Kidney (tissue), 14 donors: ENCODE data around the gene TSEN2. TPM values are rescaled to one million over a fixed set of nuclear protein-coding genes. Genes with fewer than 3 reads are reported as not detected.
"Not testable (repeated sequence)": the region's sequence is repeated elsewhere in the genome, so short reads cannot be mapped to it uniquely, and the experiment has no call there.

ENCODE experiments used
- DNase-seq, 5 donors: peaks; one replicate each; pipeline ENCODE4 v3.0.0-alpha.2; 2013 to 2020
- FAIRE-seq: peaks from 2 replicates; lab custom pipeline; 2012; peaks lifted over from hg19 to GRCh38; lab: Jason Lieb, UNC
- H3K27ac ChIP-seq, 2 donors: one replicate each; pipeline ENCODE4 v1.7.0; 2013; ENCODE audit warnings: low read depth in 2 of 2, low read length in 2 of 2, inconsistent platforms in 1 of 2
- H3K27me3 ChIP-seq: one replicate; pipeline ENCODE4 v1.7.1; 2013; ENCODE audit warnings: low read length, inconsistent platforms; ENCODE audit not compliant: control insufficient read depth, insufficient read depth
- H3K36me3 ChIP-seq, 3 donors: one replicate each; pipeline versions ENCODE4 v1.7.0 to v1.7.1; 2013; ENCODE audit warnings: low read length in 3 of 3, control low read depth in 1 of 3, inconsistent platforms in 1 of 3; ENCODE audit not compliant: insufficient read depth in 3 of 3, control insufficient read depth in 2 of 3
- H3K4me1 ChIP-seq, 3 donors: one replicate each; pipeline versions ENCODE4 v1.7.0 to v1.7.1; 2013; ENCODE audit warnings: low read length in 3 of 3, inconsistent platforms in 1 of 3, low read depth in 1 of 3; ENCODE audit not compliant: control insufficient read depth in 2 of 3, insufficient read depth in 2 of 3
- H3K4me3 ChIP-seq, 3 donors: one replicate each; pipeline versions ENCODE4 v1.7.0 to v1.8.1; 2013; ENCODE audit warnings: low read length in 3 of 3, control low read depth in 1 of 3, inconsistent platforms in 1 of 3
- H3K9ac ChIP-seq, 3 donors: one replicate each; pipeline versions ENCODE4 v1.7.0 to v1.7.1; 2013; ENCODE audit warnings: low read length in 3 of 3, control low read depth in 1 of 3, inconsistent platforms in 1 of 3
- H3K9me3 ChIP-seq, 3 donors: one replicate each; pipeline versions ENCODE4 v1.7.0 to v1.7.1; 2013; ENCODE audit warnings: low read length in 3 of 3, control low read depth in 1 of 3, inconsistent platforms in 1 of 3; ENCODE audit not compliant: control insufficient read depth in 2 of 3, insufficient read depth in 1 of 3
- intact Hi-C: fragments of 100-400 bp; cut with DNase I; formaldehyde crosslinking; loops from one replicate; pipeline ENCODE4 v1.11.1; 2022
- polyA plus RNA-seq: library from polyadenylated mRNA; stranded (reverse); fragments of 350-450 nt; fragmentation: Illumina TruSeq; extraction: RNeasy Lipid Tissue Mini Kit (QIAGEN cat#74804); gene quantifications from one replicate; pipeline ENCODE4 v1.2.3, GENCODE V29; 2014; ENCODE audit warnings: low read depth, low replicate concordance; ENCODE audit not compliant: insufficient read depth
- total RNA-seq: library from RNA; stranded (reverse); fragmentation: NEBNext Ultra II Directional; extraction: Animal tissue kit (Norgen Biotek cat#: 25700); gene quantifications from one replicate; pipeline ENCODE4 v1.2.1, GENCODE V29; 2021
- TF ChIP-seq, protein P1 (sequence below): IDR thresholded peaks from 3 replicates; pipeline ENCODE4 v1.5.1; 2012; ENCODE audit warnings: mild to moderate bottlenecking, moderate library complexity, borderline replicate concordance; ENCODE audit not compliant: insufficient read depth; ENCODE audit errors: extremely low read depth
- donor health status: control.
- donor health status: control.
- donor health status: control.
- donor health status: control.
- donor health status: control.
- donor health status: DM: yes; HTN: yes; CAD: no.
- donor health status: Normal renal cell carcinoma (clear cell type).

TSEN2 gene
- total and polyA plus RNA-seq, 2 donors from 2014 or later: 10.3 to 20.7 TPM

DNA sequence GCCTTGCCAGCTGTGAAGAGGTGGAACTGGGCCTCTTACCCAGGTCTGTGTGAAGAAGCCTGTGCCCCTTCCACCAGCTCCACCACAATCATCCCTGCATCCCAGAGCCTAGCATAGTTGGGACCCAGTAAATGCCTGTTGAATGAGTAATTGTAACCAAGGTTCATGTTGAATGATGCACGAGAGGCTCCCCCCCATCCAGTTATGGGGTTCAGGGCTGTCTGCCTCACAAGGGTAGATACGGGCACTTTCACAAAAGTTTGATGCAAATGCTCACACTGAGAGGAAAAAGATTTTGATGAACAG, 29.5 kb upstream of the TSEN2 start:
- no peaks in the 10 kb centered on the region for H3K9me3 ChIP-seq
- TF ChIP-seq, protein P1, sequence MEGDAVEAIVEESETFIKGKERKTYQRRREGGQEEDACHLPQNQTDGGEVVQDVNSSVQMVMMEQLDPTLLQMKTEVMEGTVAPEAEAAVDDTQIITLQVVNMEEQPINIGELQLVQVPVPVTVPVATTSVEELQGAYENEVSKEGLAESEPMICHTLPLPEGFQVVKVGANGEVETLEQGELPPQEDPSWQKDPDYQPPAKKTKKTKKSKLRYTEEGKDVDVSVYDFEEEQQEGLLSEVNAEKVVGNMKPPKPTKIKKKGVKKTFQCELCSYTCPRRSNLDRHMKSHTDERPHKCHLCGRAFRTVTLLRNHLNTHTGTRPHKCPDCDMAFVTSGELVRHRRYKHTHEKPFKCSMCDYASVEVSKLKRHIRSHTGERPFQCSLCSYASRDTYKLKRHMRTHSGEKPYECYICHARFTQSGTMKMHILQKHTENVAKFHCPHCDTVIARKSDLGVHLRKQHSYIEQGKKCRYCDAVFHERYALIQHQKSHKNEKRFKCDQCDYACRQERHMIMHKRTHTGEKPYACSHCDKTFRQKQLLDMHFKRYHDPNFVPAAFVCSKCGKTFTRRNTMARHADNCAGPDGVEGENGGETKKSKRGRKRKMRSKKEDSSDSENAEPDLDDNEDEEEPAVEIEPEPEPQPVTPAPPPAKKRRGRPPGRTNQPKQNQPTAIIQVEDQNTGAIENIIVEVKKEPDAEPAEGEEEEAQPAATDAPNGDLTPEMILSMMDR: no peak
- no peaks in the 10 kb centered on the region for H3K36me3 ChIP-seq
- no peak overlapping the region for H3K4me3 ChIP-seq
- H3K27ac ChIP-seq: no peak overlapping the region
- H3K27me3 ChIP-seq: no peaks in the 10 kb centered on the region
- FAIRE-seq (no peak), DNase-seq (no peak)
- intact Hi-C loops: no loop called here
- H3K9ac ChIP-seq: no peak overlapping the region
- H3K4me1 ChIP-seq: no peaks in the 10 kb centered on the region

DNA sequence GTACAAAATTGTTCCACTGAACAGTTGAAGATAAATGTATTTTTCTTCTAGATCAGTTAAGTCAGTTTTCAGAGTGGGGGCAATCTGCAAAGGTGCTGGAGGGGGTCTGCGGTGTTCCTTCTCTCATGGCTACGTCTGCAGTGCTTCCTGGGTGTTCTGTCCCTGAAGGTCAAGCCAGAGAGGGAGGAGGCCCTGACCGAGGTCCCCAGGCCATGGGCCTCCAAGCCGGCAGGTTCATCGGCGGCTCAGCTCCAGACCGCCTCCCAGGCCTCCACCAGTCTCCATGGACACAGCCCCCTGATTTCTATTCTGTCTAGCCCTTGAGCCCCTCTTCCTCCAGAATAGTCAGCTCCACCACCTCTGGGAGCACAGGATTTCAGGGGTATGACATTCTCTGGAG, 28.5 kb upstream of the TSEN2 start:
- TF ChIP-seq, protein P1: no peak
- intact Hi-C loops: no loop called here
- no peaks in the 10 kb centered on the region for H3K9me3 ChIP-seq
- FAIRE-seq: no peak
- H3K27me3 ChIP-seq: no peaks in the 10 kb centered on the region
- H3K36me3 ChIP-seq: no peaks in the 10 kb centered on the region
- H3K9ac ChIP-seq: no peak overlapping the region
- no peak overlapping the region for H3K4me3 ChIP-seq
- no peaks in the 10 kb centered on the region for H3K4me1 ChIP-seq
- DNase-seq: no peak
- H3K27ac ChIP-seq: no peak overlapping the region

DNA sequence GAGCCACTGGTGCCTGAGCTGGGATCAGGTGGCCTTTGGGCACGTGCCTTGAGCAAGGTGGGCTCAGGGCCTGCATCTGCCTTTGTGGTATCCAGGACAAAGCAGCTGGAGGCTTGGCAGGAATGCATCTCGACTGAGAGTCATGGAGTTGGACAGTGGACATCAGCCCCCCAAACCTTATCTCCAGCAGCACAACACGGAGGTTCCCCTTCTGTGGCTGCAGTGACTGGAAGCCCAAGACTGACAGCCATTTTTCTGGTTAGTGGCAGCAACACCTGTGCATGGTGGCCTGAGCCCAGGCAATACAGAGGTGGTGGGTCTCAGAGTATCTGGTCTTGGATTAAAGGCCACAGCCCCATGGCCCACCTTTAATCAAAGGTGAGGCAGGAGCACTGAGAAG, 27.8 kb upstream of the TSEN2 start:
- DNase-seq (no peak), FAIRE-seq (no peak)
- Histone ChIP-seq H3K9me3 (no peaks in the 10 kb centered on the region), H3K27ac (no peak overlapping the region), H3K9ac (no peak overlapping the region), H3K27me3 (no peaks in the 10 kb centered on the region), H3K4me1 (no peaks in the 10 kb centered on the region), H3K4me3 (no peak overlapping the region), H3K36me3 (no peaks in the 10 kb centered on the region)
- TF ChIP-seq, protein P1: no peak
- intact Hi-C loops: no loop called here

DNA sequence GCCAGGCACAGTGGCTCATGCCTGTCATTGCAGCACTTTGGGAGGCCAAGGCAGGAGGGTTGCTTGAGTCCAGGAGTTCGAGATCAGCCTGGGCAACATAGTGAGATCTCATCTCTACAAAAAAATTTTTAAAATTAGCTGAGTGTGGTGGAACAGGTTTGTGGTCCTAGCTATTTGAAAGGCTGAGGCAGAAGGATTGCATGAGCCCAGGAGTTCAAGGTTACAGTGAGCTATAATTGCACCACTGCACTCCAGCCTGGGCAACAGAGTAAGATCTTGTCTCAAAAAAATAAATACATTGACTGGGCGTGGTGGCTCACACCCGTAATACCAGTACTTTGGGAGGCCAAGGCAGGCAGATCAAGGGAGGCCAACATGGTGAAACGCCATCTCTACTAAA, 26.9 kb upstream of the TSEN2 start:
- intact Hi-C loops, FAIRE-seq, H3K9me3 ChIP-seq, H3K36me3 ChIP-seq, H3K4me3 ChIP-seq, H3K9ac ChIP-seq, DNase-seq, H3K27ac ChIP-seq, H3K27me3 ChIP-seq, H3K4me1 ChIP-seq: not testable (repeated sequence)
